ENCODE measurements around the gene CD99.
"Not testable (repeated sequence)": the region's sequence is repeated elsewhere in the genome, so short reads cannot be mapped to it uniquely, and the experiment has no call there.

CD99 gene

GRCh38 chrX:2723286-2723879, 32.3 kb downstream of the CD99 start:
- no peak for DNase-seq (ENCODE audit: low read depth in 3 of 3)

- DNase-seq (ENCODE audit: low read depth in 3 of 3), result not testable (repeated sequence)
These were observed 36.2 kb downstream of the CD99 start for GRCh38 chrX:2727264-2727663.

- no peak for DNase-seq (ENCODE audit: low read depth in 3 of 3)
These were observed 41.0 kb downstream of the CD99 start for GRCh38 chrX:2732076-2732475.

GRCh38 chrX:2732649-2733048, 41.6 kb downstream of the CD99 start:
- no peak for DNase-seq (ENCODE audit: low read depth in 3 of 3)

- DNase-seq (ENCODE audit: low read depth in 3 of 3), result no peak
These were observed 42.2 kb downstream of the CD99 start for GRCh38 chrX:2733286-2733685.

GRCh38 chrX:2735270-2735669, 44.2 kb downstream of the CD99 start:
- no peak for DNase-seq (ENCODE audit: low read depth in 3 of 3)

- DNase-seq (ENCODE audit: low read depth in 3 of 3), result no peak
These were observed 49.6 kb downstream of the CD99 start for GRCh38 chrX:2740672-2741071.

GRCh38 chrX:2741386-2741785, 50.3 kb downstream of the CD99 start:
- DNase-seq (ENCODE audit: low read depth in 3 of 3), result no peak

- DNase-seq (ENCODE audit: low read depth in 3 of 3), result not testable (repeated sequence)
These were observed 55.2 kb downstream of the CD99 start for GRCh38 chrX:2746250-2746649.

GRCh38 chrX:2748171-2748814, 57.2 kb downstream of the CD99 start:
- no peak for DNase-seq (ENCODE audit: low read depth in 3 of 3)

GRCh38 chrX:2748815-2749188, 57.7 kb downstream of the CD99 start:
- no peak for DNase-seq (ENCODE audit: low read depth in 3 of 3)

GRCh38 chrX:2751291-2751690, 60.2 kb downstream of the CD99 start:
- DNase-seq (ENCODE audit: low read depth in 3 of 3), result no peak

GRCh38 chrX:2751874-2752300, 60.8 kb downstream of the CD99 start, which contains the start of gene XG:
TSS of gene XG (plus strand) at chrX:2752040. CDS start at chrX:2752275, 235 bp downstream.
- DNase-seq (ENCODE audit: low read depth in 3 of 3), result not testable (repeated sequence)

- DNase-seq (ENCODE audit: low read depth in 3 of 3), result not testable (repeated sequence)
These were observed 61.3 kb downstream of the CD99 start for GRCh38 chrX:2752441-2752840.

- DNase-seq (ENCODE audit: low read depth in 3 of 3), result not testable (repeated sequence)
These were observed 64.1 kb downstream of the CD99 start for GRCh38 chrX:2755163-2755715.

- no peak for DNase-seq (ENCODE audit: low read depth in 3 of 3)
These were observed 65.5 kb downstream of the CD99 start for GRCh38 chrX:2756548-2756947.

GRCh38 chrX:2761246-2761645, 70.2 kb downstream of the CD99 start:
- no peak for DNase-seq (ENCODE audit: low read depth in 3 of 3)

GRCh38 chrX:2762671-2763070, 71.6 kb downstream of the CD99 start:
- DNase-seq (ENCODE audit: low read depth in 3 of 3), result not testable (repeated sequence)

- DNase-seq (ENCODE audit: low read depth in 3 of 3), result not testable (repeated sequence)
These were observed 73.9 kb downstream of the CD99 start for GRCh38 chrX:2764766-2765548.

- DNase-seq (ENCODE audit: low read depth in 3 of 3), result no peak
These were observed 74.4 kb downstream of the CD99 start for GRCh38 chrX:2765549-2765830.

- no peak for DNase-seq (ENCODE audit: low read depth in 3 of 3)
These were observed 75.8 kb downstream of the CD99 start for GRCh38 chrX:2766906-2767305.

- no peak for DNase-seq (ENCODE audit: low read depth in 3 of 3)
These were observed 76.7 kb downstream of the CD99 start for GRCh38 chrX:2767631-2768455.
